ENCODE results near the gene CAMKK1.

GRCh38 chr17:3812771-3813170, 80.1 kb downstream of the CAMKK1 start:
- no peak for TF ChIP-seq ZNF274 (IDR thresholded peaks at IDR 0.05; ENCODE audit: low read depth, low read length)
- TF ChIP-seq YY1 (IDR thresholded peaks at IDR 0.05; ENCODE audit: insufficient read depth, insufficient read length) = no peak
- no peak for TF ChIP-seq SUZ12 (IDR thresholded peaks at IDR 0.05; ENCODE audit: extremely low read depth, insufficient read depth, insufficient read length)

Data from NT2/D1 (cell line).